HCT116 (cell line): ENCODE measurements around the gene GPATCH8. TPM values are rescaled to one million over a fixed set of nuclear protein-coding genes. Genes with fewer than 3 reads are reported as not detected.
"Not testable (repeated sequence)": the region's sequence is repeated elsewhere in the genome, so short reads cannot be mapped to it uniquely, and the experiment has no call there.

Experiments used
- ATAC-seq: fragments of 200-7000 bp; cut with Tn5 transposase; 2 replicates; pipeline ENCODE4 v1.9.1; 2020; ENCODE audit warnings: mild to moderate bottlenecking, moderate library complexity
- BruUV-seq: library from RNA; stranded (reverse); fragments of 400-500 nt; replicated peaks from 2 replicates; lab custom pipeline; 2021; lab: Mats Ljungman, UMichigan
- CTCF ChIA-PET: fragments of 300-600 bp; sonication (Branson Sonifier 250); formaldehyde crosslinking; loops from one replicate; lab custom pipeline; 2021; ENCODE audit warnings: antibody characterized with exemption; lab: Charles Lee
- POLR2A ChIA-PET: fragments of 300-600, 350-600 bp; sonication (Branson Sonifier 250); formaldehyde crosslinking; loops from one replicate; lab custom pipeline; 2021; ENCODE audit warnings: antibody characterized with exemption; lab: Charles Lee
- RAD21 ChIA-PET, 2 experiments: fragments of 300-600 bp; sonication (Branson Sonifier 250); formaldehyde crosslinking; loops; one replicate each; lab custom pipeline; 2023; ENCODE audit warnings: low total read pairs in 2 of 2; ENCODE audit not compliant: uncharacterized antibody in 2 of 2, unreplicated experiment in 2 of 2, low non-redundant PET in 1 of 2; lab: Charles Lee
- DNase-seq: peaks from one replicate; pipeline ENCODE4 v3.0.0-alpha.2; 2010; ENCODE audit warnings: low read depth, low spot score
- H2AFZ ChIP-seq: fragments of 200-600 bp; shearing (Covaris generic), sonication (generic); 2 replicates; pipeline ENCODE4 v1.6.1; 2017; ENCODE audit warnings: low read depth, mixed run types, mixed read lengths, antibody characterized with exemption, low read length; ENCODE audit not compliant: poor library complexity, severe bottlenecking
- H3K27ac ChIP-seq: 2 replicates; pipeline ENCODE4 v1.5.1; 2012; ENCODE audit warnings: low read depth, low read length
- H3K27me3 ChIP-seq: fragments of 200-600 bp; sonication (generic); 2 replicates; pipeline ENCODE4 v1.6.1; 2016; ENCODE audit warnings: mixed run types, low read length, mixed read lengths; ENCODE audit not compliant: insufficient read depth
- H3K36me3 ChIP-seq, 2 experiments: fragments of 200-500 bp in 1 of 2; fragments of 200-600 bp in 1 of 2; sonication (Bioruptor generic) in 1 of 2; sonication (generic) in 1 of 2; 2 replicates each; pipeline versions ENCODE4 v1.5.1 to v1.6.1; 2014 to 2016; ENCODE audit warnings: low read length in 2 of 2, inconsistent platforms in 1 of 2, mixed read lengths in 1 of 2, mixed run types in 1 of 2; ENCODE audit not compliant: insufficient read depth in 2 of 2, control insufficient read depth in 1 of 2
- H3K4me1 ChIP-seq, 2 experiments: fragments of 200-600 bp in 1 of 2; sonication (generic) in 1 of 2; 2 replicates each; pipeline versions ENCODE4 v1.5.1 to v1.6.1; 2012 to 2017; ENCODE audit warnings: low read length in 2 of 2, inconsistent platforms in 1 of 2, mild to moderate bottlenecking in 1 of 2, mixed read lengths in 1 of 2, mixed run types in 1 of 2, moderate library complexity in 1 of 2; ENCODE audit not compliant: insufficient read depth in 2 of 2, control insufficient read depth in 1 of 2
- H3K4me2 ChIP-seq: fragments of 200-600 bp; sonication (generic); 2 replicates; pipeline ENCODE4 v1.6.1; 2017; ENCODE audit warnings: mixed run types, low read length, mixed read lengths
- H3K4me3 ChIP-seq, 2 experiments: fragments of 200-600 bp in 1 of 2; sonication (generic) in 1 of 2; replicated peaks in 1 of 2; 2 replicates each; pipeline ENCODE4 v1.5.1; 2011 to 2016; ENCODE audit warnings: low read length in 2 of 2, control low read depth in 1 of 2, low read depth in 1 of 2, mild to moderate bottlenecking in 1 of 2, mixed read lengths in 1 of 2, mixed run types in 1 of 2
- H3K79me2 ChIP-seq: fragments of 200-600 bp; sonication (generic); 2 replicates; pipeline ENCODE4 v1.6.1; 2017; ENCODE audit warnings: mild to moderate bottlenecking, mixed run types, low read length, moderate library complexity, mixed read lengths; ENCODE audit not compliant: insufficient read depth
- H3K9ac ChIP-seq: fragments of 200-600 bp; sonication (generic); 2 replicates; pipeline ENCODE4 v1.6.1; 2016; ENCODE audit warnings: low read length, mixed read lengths
- H3K9me2 ChIP-seq: fragments of 200-600 bp; sonication (generic), shearing (Covaris generic); 2 replicates; pipeline ENCODE4 v1.6.1; 2017; ENCODE audit warnings: mixed run types, mild to moderate bottlenecking, moderate library complexity; ENCODE audit not compliant: insufficient read depth
- H3K9me3 ChIP-seq, 2 experiments: fragments of 200-500 bp in 1 of 2; fragments of 200-600 bp in 1 of 2; sonication (Bioruptor generic) in 1 of 2; sonication (generic) in 1 of 2; 2 replicates each; pipeline ENCODE4 v1.6.1; 2014 to 2017; ENCODE audit warnings: low read length in 2 of 2, mixed read lengths in 2 of 2, inconsistent platforms in 1 of 2, low read depth in 1 of 2, mild to moderate bottlenecking in 1 of 2, mixed run types in 1 of 2, moderate library complexity in 1 of 2; ENCODE audit not compliant: control insufficient read depth in 1 of 2, insufficient read depth in 1 of 2
- H4K20me1 ChIP-seq: fragments of 200-600 bp; sonication (generic), shearing (Covaris generic); 2 replicates; pipeline ENCODE4 v1.6.1; 2017; ENCODE audit warnings: mixed run types, mild to moderate bottlenecking, moderate library complexity; ENCODE audit not compliant: insufficient read depth
- ELF1 ChIP-seq: IDR thresholded peaks from 2 replicates; pipeline ENCODE4 v1.6.1; 2012; ENCODE audit warnings: low read depth, borderline replicate concordance
- EZH2phosphoT487 ChIP-seq: fragments of 200-600 bp; IDR thresholded peaks from 2 replicates; pipeline ENCODE4 v1.6.1; 2018; ENCODE audit warnings: antibody characterized with exemption, borderline replicate concordance
- FOSL1 ChIP-seq: IDR thresholded peaks from 2 replicates; pipeline ENCODE4 v1.6.1; 2012; ENCODE audit warnings: low read depth
- POLR2AphosphoS5 ChIP-seq: IDR thresholded peaks from 2 replicates; pipeline ENCODE4 v1.6.1; 2011; ENCODE audit warnings: mild to moderate bottlenecking, low read depth, low read length, moderate library complexity
- RAD21 ChIP-seq: IDR thresholded peaks from 2 replicates; pipeline ENCODE4 v1.6.1; 2012; ENCODE audit warnings: low read depth, mild to moderate bottlenecking
- SIN3A ChIP-seq: IDR thresholded peaks from 2 replicates; pipeline ENCODE4 v1.6.1; 2012; ENCODE audit warnings: low read depth
- TCF7L2 ChIP-seq: IDR thresholded peaks from 2 replicates; pipeline ENCODE4 v1.7.0; 2011; ENCODE audit warnings: borderline replicate concordance, inconsistent platforms; ENCODE audit not compliant: insufficient read depth, insufficient read length; ENCODE audit errors: extremely low read depth
- YY1 ChIP-seq: IDR thresholded peaks from 2 replicates; pipeline ENCODE4 v1.6.1; 2011; ENCODE audit warnings: low read length, low read depth, moderate library complexity, mild to moderate bottlenecking; ENCODE audit not compliant: insufficient replicate concordance; ENCODE audit errors: extremely low read depth
- ZFX ChIP-seq: fragments of 450-650 bp; IDR thresholded peaks from 2 replicates; pipeline ENCODE4 v1.6.1; 2017
- ZNF274 ChIP-seq: fragments of 200-500 bp; sonication (Bioruptor generic); IDR thresholded peaks from 2 replicates; pipeline ENCODE4 v1.6.1; 2014; ENCODE audit warnings: mild to moderate bottlenecking, low read depth, low read length, inconsistent platforms
- intact Hi-C: fragments of 100-400 bp; cut with micrococcal nuclease; formaldehyde crosslinking; loops from 2 replicates; pipeline ENCODE4 v1.10.0; 2022
- total RNA-seq: library from RNA; stranded (reverse); gene quantifications from one replicate; pipeline ENCODE4 v1.2.1, GENCODE V29; 2021; ENCODE audit not compliant: unreplicated experiment
- TF ChIP-seq, protein P1 (sequence below): IDR thresholded peaks from 2 replicates; pipeline ENCODE4 v1.6.1; 2012; ENCODE audit warnings: low read depth
- TF ChIP-seq, protein P2 (sequence below): IDR thresholded peaks from 2 replicates; pipeline ENCODE4 v1.6.1; 2012
- TF ChIP-seq, protein P3 (sequence below): IDR thresholded peaks from 2 replicates; pipeline ENCODE4 v1.6.1; 2012

Gene GPATCH8
- total RNA-seq, 1 experiment from 2014 or later: 28.7 TPM

DNA sequence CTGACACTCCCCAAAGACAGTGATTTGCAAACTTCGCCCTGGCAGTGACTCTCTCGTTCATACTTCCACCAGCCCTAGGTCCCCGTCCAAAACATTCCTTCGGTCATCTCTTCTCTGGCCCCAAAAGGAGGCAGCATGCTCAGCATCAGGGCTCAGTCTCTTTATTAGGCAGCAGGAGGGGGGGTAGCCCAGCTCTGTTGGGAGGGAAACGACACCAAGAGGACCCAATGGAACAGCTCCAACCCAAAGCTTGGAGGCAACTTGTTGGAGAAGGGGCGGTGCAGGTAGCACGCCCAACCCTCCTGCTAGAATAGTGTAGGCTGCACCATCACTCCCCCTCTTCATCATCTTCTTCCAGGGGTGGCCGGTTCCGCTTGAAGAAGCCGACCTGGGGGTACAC, 131.2 kb downstream of the GPATCH8 start:
- no peak overlapping the region for H3K9ac ChIP-seq
- ChIA-PET RAD21 (no interaction called here), CTCF (interaction anchor here (1.2 kb wide), 1 partner anchor 9 kb away, joined by 3 read pairs; the partner anchor contains the start of gene FAM171A2), POLR2A (interaction anchor here (1.4 kb wide), 1 partner anchor 13 kb away, joined by 4 read pairs; no protein-coding TSS in a partner anchor)
- intact Hi-C loops: no loop called here
- H3K36me3 ChIP-seq: no peaks in the 10 kb centered on the region
- H3K4me2 ChIP-seq: no peak overlapping the region
- H2AFZ ChIP-seq: no peak overlapping the region
- no peaks in the 10 kb centered on the region for H3K9me3 ChIP-seq
- peaks cover 0 to 13% of the 10 kb centered on the region in 2 experiments; a peak in 3 of 4 replicates for H3K4me1 ChIP-seq
- no TSS peak for BruUV-seq
- ATAC-seq (no peak), DNase-seq (no peak)
- no peak overlapping the region for H3K4me3 ChIP-seq
- H3K27me3 ChIP-seq: no peaks in the 10 kb centered on the region
- no peaks in the 10 kb centered on the region for H3K9me2 ChIP-seq
- H3K27ac ChIP-seq: no peak overlapping the region
- no peak for TF ChIP-seq FOSL1
- no peak for TF ChIP-seq ZNF274
- TF ChIP-seq, protein P1, sequence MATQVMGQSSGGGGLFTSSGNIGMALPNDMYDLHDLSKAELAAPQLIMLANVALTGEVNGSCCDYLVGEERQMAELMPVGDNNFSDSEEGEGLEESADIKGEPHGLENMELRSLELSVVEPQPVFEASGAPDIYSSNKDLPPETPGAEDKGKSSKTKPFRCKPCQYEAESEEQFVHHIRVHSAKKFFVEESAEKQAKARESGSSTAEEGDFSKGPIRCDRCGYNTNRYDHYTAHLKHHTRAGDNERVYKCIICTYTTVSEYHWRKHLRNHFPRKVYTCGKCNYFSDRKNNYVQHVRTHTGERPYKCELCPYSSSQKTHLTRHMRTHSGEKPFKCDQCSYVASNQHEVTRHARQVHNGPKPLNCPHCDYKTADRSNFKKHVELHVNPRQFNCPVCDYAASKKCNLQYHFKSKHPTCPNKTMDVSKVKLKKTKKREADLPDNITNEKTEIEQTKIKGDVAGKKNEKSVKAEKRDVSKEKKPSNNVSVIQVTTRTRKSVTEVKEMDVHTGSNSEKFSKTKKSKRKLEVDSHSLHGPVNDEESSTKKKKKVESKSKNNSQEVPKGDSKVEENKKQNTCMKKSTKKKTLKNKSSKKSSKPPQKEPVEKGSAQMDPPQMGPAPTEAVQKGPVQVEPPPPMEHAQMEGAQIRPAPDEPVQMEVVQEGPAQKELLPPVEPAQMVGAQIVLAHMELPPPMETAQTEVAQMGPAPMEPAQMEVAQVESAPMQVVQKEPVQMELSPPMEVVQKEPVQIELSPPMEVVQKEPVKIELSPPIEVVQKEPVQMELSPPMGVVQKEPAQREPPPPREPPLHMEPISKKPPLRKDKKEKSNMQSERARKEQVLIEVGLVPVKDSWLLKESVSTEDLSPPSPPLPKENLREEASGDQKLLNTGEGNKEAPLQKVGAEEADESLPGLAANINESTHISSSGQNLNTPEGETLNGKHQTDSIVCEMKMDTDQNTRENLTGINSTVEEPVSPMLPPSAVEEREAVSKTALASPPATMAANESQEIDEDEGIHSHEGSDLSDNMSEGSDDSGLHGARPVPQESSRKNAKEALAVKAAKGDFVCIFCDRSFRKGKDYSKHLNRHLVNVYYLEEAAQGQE: no peak
- TF ChIP-seq SIN3A: no peak
- TF ChIP-seq YY1: no peak
- TF ChIP-seq ZFX: no peak
- TF ChIP-seq TCF7L2: no peak
- TF ChIP-seq, protein P2, sequence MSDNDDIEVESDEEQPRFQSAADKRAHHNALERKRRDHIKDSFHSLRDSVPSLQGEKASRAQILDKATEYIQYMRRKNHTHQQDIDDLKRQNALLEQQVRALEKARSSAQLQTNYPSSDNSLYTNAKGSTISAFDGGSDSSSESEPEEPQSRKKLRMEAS: no peak
- no peak for TF ChIP-seq EZH2phosphoT487
- TF ChIP-seq POLR2AphosphoS5: no peak
- TF ChIP-seq ELF1: no peak
- TF ChIP-seq, protein P3, sequence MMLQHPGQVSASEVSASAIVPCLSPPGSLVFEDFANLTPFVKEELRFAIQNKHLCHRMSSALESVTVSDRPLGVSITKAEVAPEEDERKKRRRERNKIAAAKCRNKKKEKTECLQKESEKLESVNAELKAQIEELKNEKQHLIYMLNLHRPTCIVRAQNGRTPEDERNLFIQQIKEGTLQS: no peak
- TF ChIP-seq RAD21: no peak
- no peaks in the 10 kb centered on the region for H3K79me2 ChIP-seq
- no peaks in the 10 kb centered on the region for H4K20me1 ChIP-seq

DNA sequence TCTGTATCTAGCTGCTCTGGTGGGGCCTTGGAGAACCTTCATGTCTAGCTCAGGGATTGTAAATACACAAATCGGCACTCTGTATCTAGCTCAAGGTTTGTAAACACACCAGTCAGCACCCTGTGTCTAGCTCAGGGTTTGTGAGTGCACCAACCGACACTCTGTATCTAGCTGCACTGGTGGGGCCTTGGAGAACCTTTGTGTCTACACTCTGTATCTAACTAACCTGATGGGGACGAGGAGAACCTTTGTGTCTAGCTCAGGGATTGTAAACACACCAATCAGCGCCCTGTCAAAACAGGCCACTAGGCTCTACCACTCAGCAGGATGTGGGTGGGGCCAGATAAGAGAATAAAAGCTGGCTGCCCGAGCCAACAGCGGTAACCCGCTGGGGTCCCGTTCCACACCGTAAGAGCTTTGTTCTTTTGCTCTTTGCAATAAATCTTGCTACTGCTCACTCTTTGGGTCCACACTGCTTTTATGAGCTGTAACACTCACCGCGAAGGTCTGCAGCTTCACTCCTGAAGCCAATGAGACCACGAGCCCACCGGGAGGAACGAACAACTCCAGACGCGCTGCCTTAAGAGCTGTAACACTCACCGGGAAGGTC, 133.7 kb downstream of the GPATCH8 start:
- ATAC-seq, H4K20me1 ChIP-seq, H3K9me3 ChIP-seq, H3K4me3 ChIP-seq, H3K4me2 ChIP-seq, H2AFZ ChIP-seq, CTCF ChIA-PET, RAD21 ChIA-PET, H3K9ac ChIP-seq, POLR2A ChIA-PET, H3K36me3 ChIP-seq, H3K27me3 ChIP-seq, H3K27ac ChIP-seq, H3K79me2 ChIP-seq, H3K9me2 ChIP-seq, BruUV-seq, DNase-seq: not testable (repeated sequence)
- intact Hi-C loops: loop anchor here (10.0 kb wide), 1 partner anchor 465 kb away; the partner anchor contains the start of gene MPP2
- peaks cover 0 to 13% of the 10 kb centered on the region in 2 experiments; a peak in 3 of 4 replicates for H3K4me1 ChIP-seq
